Measurements from ENCODE around the gene RNF10. TPM values are rescaled to one million over a fixed set of nuclear protein-coding genes. Genes with fewer than 3 reads are reported as not detected.
"Not testable (repeated sequence)": the region's sequence is repeated elsewhere in the genome, so short reads cannot be mapped to it uniquely, and the experiment has no call there.

RNF10 gene
- total RNA-seq, 1 experiment from 2014 or later, result 79.7 TPM

DNA sequence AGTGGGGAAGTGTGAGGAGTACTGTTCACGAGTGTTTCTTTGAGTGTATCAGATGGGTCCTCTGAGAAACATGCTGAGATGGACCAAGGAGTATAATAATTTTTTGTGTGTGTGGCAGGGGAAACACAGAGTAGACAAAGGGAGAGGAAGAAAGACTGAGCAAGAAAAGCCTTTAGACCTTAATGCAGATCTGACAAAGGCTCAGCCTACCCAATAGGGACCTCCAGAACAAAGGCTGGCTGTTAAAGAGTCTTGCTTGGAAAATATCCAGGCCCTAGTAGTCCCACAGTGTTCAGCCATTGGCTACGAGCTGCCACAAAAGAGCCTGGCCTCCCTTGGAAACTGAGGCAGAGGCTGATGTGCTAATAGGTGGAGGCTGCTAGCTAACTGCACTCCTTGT is 18.7 kb upstream of the RNF10 start:
- H3K4me3 ChIP-seq (ENCODE audit: low read length), result no peak overlapping the region
- no peak overlapping the region for H3K9ac ChIP-seq (ENCODE audit: low read length)
- DNase-seq, result no peak
- H3K36me3 ChIP-seq (ENCODE audit: low read depth, low read length), result peaks cover 4% of the 10 kb centered on the region; the same call in 1 of the 2 replicates
- ChIA-PET POLR2A (ENCODE audit: unreplicated experiment) (no interaction called here), CTCF (no interaction called here)
- BruUV-seq (replicated peaks), result no TSS peak
- no peak overlapping the region for H3K4me2 ChIP-seq (ENCODE audit: low read length)
- H3K4me1 ChIP-seq (ENCODE audit: insufficient read depth, low read length), result no peaks in the 10 kb centered on the region
- H3F3A ChIP-seq (ENCODE audit: low read length, unreplicated experiment), result no peaks in the 10 kb centered on the region
- no peaks in the 10 kb centered on the region for H3K27me3 ChIP-seq (ENCODE audit: low read length)
- H2AFZ ChIP-seq (ENCODE audit: low read length), result no peak overlapping the region
- no peaks in the 10 kb centered on the region for H3K9me3 ChIP-seq (ENCODE audit: low read length)
- no peak for ATAC-seq
- H4K20me1 ChIP-seq (ENCODE audit: low read length), result no peaks in the 10 kb centered on the region
- TF ChIP-seq EZH2 (IDR thresholded peaks at IDR 0.05; ENCODE audit: low read length, unreplicated experiment), result no peak
- TF ChIP-seq EZH2phosphoT487 (IDR thresholded peaks at IDR 0.05; ENCODE audit: borderline replicate concordance, low read length), result no peak
- no peak for TF ChIP-seq CTCF (conservative IDR thresholded peaks at IDR 0.05; ENCODE audit: low read depth, low read length)
- intact Hi-C loops (cut with micrococcal nuclease), result no loop called here
- H3K9me2 ChIP-seq (replicated peaks; ENCODE audit: low read length), result no peaks in the 10 kb centered on the region
- no peak overlapping the region for H3K27ac ChIP-seq (ENCODE audit: low read length)
- no peaks in the 10 kb centered on the region for H3K79me2 ChIP-seq (ENCODE audit: low read length)

- H3K9me2 ChIP-seq (replicated peaks; ENCODE audit: low read length); H2AFZ ChIP-seq (ENCODE audit: low read length); CTCF ChIA-PET; H3K9me3 ChIP-seq (ENCODE audit: low read length); H3K4me2 ChIP-seq (ENCODE audit: low read length); DNase-seq; H3K27ac ChIP-seq (ENCODE audit: low read length); H3K4me3 ChIP-seq (ENCODE audit: low read length); H3K79me2 ChIP-seq (ENCODE audit: low read length); H3K36me3 ChIP-seq (ENCODE audit: low read depth, low read length); intact Hi-C loops (cut with micrococcal nuclease); H4K20me1 ChIP-seq (ENCODE audit: low read length); POLR2A ChIA-PET (ENCODE audit: unreplicated experiment); H3K9ac ChIP-seq (ENCODE audit: low read length); ATAC-seq; H3K27me3 ChIP-seq (ENCODE audit: low read length); H3K4me1 ChIP-seq (ENCODE audit: insufficient read depth, low read length); BruUV-seq (replicated peaks); H3F3A ChIP-seq (ENCODE audit: low read length, unreplicated experiment): not testable (repeated sequence)
These were observed 14.8 kb upstream of the RNF10 start for GRCh38 chr12:120519324-120519723.

GRCh38 chr12:120522568-120522967 is 11.6 kb upstream of the RNF10 start:
- intact Hi-C loops (cut with micrococcal nuclease), result no loop called here
- Histone ChIP-seq H3K36me3 (ENCODE audit: low read depth, low read length) (0 out of 2 replicates have a peak, but pooled peaks cover 2% of the 10 kb centered on the region), H3F3A (ENCODE audit: low read length, unreplicated experiment) (peaks cover 13% of the 10 kb centered on the region), H3K9me2 (replicated peaks; ENCODE audit: low read length) (no peaks in the 10 kb centered on the region), H4K20me1 (ENCODE audit: low read length) (no peaks in the 10 kb centered on the region), H3K27ac (ENCODE audit: low read length) (no peak overlapping the region), H3K9ac (ENCODE audit: low read length) (no peak overlapping the region), H3K4me3 (ENCODE audit: low read length) (no peak overlapping the region), H3K27me3 (ENCODE audit: low read length) (no peaks in the 10 kb centered on the region), H3K4me2 (ENCODE audit: low read length) (no peak overlapping the region), H2AFZ (ENCODE audit: low read length) (no peak overlapping the region), H3K79me2 (ENCODE audit: low read length) (peaks cover 18% of the 10 kb centered on the region), H3K4me1 (ENCODE audit: insufficient read depth, low read length) (peaks cover 25% of the 10 kb centered on the region), H3K9me3 (ENCODE audit: low read length) (no peaks in the 10 kb centered on the region)
- TF ChIP-seq EZH2phosphoT487 (IDR thresholded peaks at IDR 0.05; ENCODE audit: borderline replicate concordance, low read length), result no peak
- TF ChIP-seq EZH2 (IDR thresholded peaks at IDR 0.05; ENCODE audit: low read length, unreplicated experiment), result no peak
- TF ChIP-seq CTCF (conservative IDR thresholded peaks at IDR 0.05; ENCODE audit: low read depth, low read length), result no peak
- ChIA-PET CTCF (no interaction called here), POLR2A (ENCODE audit: unreplicated experiment) (no interaction called here)
- DNase-seq (no peak), ATAC-seq (no peak)
- no TSS peak for BruUV-seq (replicated peaks)
